Measurements from ENCODE around the gene ASXL1. TPM values are rescaled to one million over a fixed set of nuclear protein-coding genes. Genes with fewer than 3 reads are reported as not detected.

The ASXL1 gene
- total RNA-seq, 1 experiment from 2014 or later, result 52.2 TPM

DNA sequence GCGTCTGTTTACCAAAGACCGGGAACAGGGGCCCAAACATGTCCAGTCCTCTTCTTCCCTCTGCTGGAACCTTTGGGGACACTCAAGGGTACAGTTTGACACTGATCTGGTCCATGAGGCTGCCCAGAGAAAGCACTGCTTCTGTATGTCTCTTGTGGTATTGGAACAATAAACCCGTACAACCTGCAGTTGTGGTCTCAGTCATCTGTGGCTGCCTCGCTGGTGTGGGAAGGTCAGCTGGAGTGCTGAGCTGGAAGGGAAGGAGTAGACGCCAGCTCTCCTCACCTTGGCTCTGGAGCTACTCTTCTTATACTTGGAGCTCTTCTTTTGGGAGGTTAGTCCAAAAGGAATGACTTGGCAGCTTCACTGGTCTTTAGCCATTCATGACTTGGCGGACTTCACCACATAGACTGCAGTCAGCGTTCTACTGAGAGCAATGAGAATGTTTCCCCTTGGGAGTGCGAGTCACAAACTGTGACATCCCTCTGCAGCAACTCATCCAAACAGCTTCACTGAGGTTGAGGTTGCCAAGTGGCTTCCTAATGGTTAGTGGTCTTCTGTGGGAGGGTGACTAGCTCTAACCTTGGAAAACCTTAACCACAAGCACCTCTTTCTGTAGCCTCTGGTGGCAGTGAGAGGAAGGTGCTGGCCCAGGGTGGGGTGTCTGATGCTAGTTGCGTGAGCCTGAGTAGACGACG is 81.2 kb downstream of the ASXL1 start:
- Histone ChIP-seq H3K9me2 (ENCODE audit: insufficient read depth) (no peaks in the 10 kb centered on the region), H3K36me3 (ENCODE audit: control insufficient read depth in 1 of 2, insufficient read depth in 2 of 2, low read length in 2 of 2) (peaks cover 24 to 30% of the 10 kb centered on the region in 2 experiments; a peak in 3 of 4 replicates), H3K27me3 (ENCODE audit: insufficient read depth, low read length) (no peaks in the 10 kb centered on the region), H3K4me3 (replicated peaks in 1 of 2; ENCODE audit: low read depth in 1 of 2, low read length in 2 of 2) (no peak overlapping the region), H4K20me1 (ENCODE audit: insufficient read depth) (no peaks in the 10 kb centered on the region), H3K27ac (ENCODE audit: low read depth, low read length) (no peak overlapping the region), H3K4me1 (ENCODE audit: control insufficient read depth in 1 of 2, insufficient read depth in 2 of 2, low read length in 2 of 2) (no peaks in the 10 kb centered on the region), H3K9me3 (ENCODE audit: control insufficient read depth in 1 of 2, insufficient read depth in 1 of 2, low read depth in 1 of 2, low read length in 2 of 2) (no peaks in the 10 kb centered on the region), H3K79me2 (ENCODE audit: insufficient read depth, low read length) (no peaks in the 10 kb centered on the region), H3K4me2 (ENCODE audit: low read length) (no peak overlapping the region), H2AFZ (ENCODE audit: low read depth, low read length, poor library complexity, severe bottlenecking) (no peak overlapping the region), H3K9ac (ENCODE audit: low read length) (no peak overlapping the region)
- RAD21 ChIA-PET (ENCODE audit: low non-redundant PET in 1 of 2, low total read pairs in 2 of 2, uncharacterized antibody in 2 of 2, unreplicated experiment in 2 of 2), result no interaction called here
- TF ChIP-seq SIN3A (IDR thresholded peaks at IDR 0.05; ENCODE audit: low read depth), result no peak
- TF ChIP-seq EZH2 (IDR thresholded peaks at IDR 0.05), result no peak
- TF ChIP-seq, protein P1, sequence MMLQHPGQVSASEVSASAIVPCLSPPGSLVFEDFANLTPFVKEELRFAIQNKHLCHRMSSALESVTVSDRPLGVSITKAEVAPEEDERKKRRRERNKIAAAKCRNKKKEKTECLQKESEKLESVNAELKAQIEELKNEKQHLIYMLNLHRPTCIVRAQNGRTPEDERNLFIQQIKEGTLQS (IDR thresholded peaks at IDR 0.05), result no peak
- no peak for TF ChIP-seq EGR1 (IDR thresholded peaks at IDR 0.05; ENCODE audit: low read depth)
- no peak for TF ChIP-seq CEBPB (IDR thresholded peaks at IDR 0.05; ENCODE audit: low read depth)
- TF ChIP-seq FOSL1 (IDR thresholded peaks at IDR 0.05; ENCODE audit: low read depth), result no peak
- TF ChIP-seq ZFX (IDR thresholded peaks at IDR 0.05), result no peak
- no peak for TF ChIP-seq YY1 (IDR thresholded peaks at IDR 0.05; ENCODE audit: extremely low read depth, insufficient replicate concordance, low read depth, low read length)
- TF ChIP-seq, protein P2, sequence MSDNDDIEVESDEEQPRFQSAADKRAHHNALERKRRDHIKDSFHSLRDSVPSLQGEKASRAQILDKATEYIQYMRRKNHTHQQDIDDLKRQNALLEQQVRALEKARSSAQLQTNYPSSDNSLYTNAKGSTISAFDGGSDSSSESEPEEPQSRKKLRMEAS (IDR thresholded peaks at IDR 0.05), result no peak
- TF ChIP-seq POLR2A (IDR thresholded peaks at IDR 0.05; ENCODE audit: borderline replicate concordance, extremely low read depth, insufficient read depth, insufficient read length), result no peak
- no peak for TF ChIP-seq RAD21 (IDR thresholded peaks at IDR 0.05; ENCODE audit: low read depth)
- TF ChIP-seq, protein P3, sequence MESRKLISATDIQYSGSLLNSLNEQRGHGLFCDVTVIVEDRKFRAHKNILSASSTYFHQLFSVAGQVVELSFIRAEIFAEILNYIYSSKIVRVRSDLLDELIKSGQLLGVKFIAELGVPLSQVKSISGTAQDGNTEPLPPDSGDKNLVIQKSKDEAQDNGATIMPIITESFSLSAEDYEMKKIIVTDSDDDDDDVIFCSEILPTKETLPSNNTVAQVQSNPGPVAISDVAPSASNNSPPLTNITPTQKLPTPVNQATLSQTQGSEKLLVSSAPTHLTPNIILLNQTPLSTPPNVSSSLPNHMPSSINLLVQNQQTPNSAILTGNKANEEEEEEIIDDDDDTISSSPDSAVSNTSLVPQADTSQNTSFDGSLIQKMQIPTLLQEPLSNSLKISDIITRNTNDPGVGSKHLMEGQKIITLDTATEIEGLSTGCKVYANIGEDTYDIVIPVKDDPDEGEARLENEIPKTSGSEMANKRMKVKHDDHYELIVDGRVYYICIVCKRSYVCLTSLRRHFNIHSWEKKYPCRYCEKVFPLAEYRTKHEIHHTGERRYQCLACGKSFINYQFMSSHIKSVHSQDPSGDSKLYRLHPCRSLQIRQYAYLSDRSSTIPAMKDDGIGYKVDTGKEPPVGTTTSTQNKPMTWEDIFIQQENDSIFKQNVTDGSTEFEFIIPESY (IDR thresholded peaks at IDR 0.05; ENCODE audit: extremely low read depth, insufficient replicate concordance, low read length), result no peak
- no peak for TF ChIP-seq EZH2phosphoT487 (IDR thresholded peaks at IDR 0.05; ENCODE audit: borderline replicate concordance)
- no peak for TF ChIP-seq ELF1 (IDR thresholded peaks at IDR 0.05; ENCODE audit: borderline replicate concordance, low read depth)
- no peak for TF ChIP-seq JUND (IDR thresholded peaks at IDR 0.05)
- no peak for TF ChIP-seq ZNF274 (IDR thresholded peaks at IDR 0.05; ENCODE audit: low read depth, low read length)
- TF ChIP-seq, protein P4, sequence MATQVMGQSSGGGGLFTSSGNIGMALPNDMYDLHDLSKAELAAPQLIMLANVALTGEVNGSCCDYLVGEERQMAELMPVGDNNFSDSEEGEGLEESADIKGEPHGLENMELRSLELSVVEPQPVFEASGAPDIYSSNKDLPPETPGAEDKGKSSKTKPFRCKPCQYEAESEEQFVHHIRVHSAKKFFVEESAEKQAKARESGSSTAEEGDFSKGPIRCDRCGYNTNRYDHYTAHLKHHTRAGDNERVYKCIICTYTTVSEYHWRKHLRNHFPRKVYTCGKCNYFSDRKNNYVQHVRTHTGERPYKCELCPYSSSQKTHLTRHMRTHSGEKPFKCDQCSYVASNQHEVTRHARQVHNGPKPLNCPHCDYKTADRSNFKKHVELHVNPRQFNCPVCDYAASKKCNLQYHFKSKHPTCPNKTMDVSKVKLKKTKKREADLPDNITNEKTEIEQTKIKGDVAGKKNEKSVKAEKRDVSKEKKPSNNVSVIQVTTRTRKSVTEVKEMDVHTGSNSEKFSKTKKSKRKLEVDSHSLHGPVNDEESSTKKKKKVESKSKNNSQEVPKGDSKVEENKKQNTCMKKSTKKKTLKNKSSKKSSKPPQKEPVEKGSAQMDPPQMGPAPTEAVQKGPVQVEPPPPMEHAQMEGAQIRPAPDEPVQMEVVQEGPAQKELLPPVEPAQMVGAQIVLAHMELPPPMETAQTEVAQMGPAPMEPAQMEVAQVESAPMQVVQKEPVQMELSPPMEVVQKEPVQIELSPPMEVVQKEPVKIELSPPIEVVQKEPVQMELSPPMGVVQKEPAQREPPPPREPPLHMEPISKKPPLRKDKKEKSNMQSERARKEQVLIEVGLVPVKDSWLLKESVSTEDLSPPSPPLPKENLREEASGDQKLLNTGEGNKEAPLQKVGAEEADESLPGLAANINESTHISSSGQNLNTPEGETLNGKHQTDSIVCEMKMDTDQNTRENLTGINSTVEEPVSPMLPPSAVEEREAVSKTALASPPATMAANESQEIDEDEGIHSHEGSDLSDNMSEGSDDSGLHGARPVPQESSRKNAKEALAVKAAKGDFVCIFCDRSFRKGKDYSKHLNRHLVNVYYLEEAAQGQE (IDR thresholded peaks at IDR 0.05; ENCODE audit: low read depth), result no peak
- ATAC-seq (peak; percentile 37; the same call in 1 of the 2 replicates), DNase-seq (ENCODE audit: low read depth, low spot score) (no peak)
- intact Hi-C loops (cut with micrococcal nuclease), result no loop called here
- POLR2A ChIA-PET, result no interaction called here
- BruUV-seq (replicated peaks), result no TSS peak
- CTCF ChIA-PET, result interaction anchor here (0.7 kb wide), 1 partner anchor 12 kb away, joined by 3 read pairs; no protein-coding TSS in a partner anchor
